ENCODE measurements around the gene SPN. TPM values are rescaled to one million over a fixed set of nuclear protein-coding genes. Genes with fewer than 3 reads are reported as not detected.
"Not testable (repeated sequence)": the region's sequence is repeated elsewhere in the genome, so short reads cannot be mapped to it uniquely, and the experiment has no call there.

The SPN gene
- total and polyA plus RNA-seq, 4 donors: 0.88 to 5.2 (median 2.5) TPM; not detected in 1

- H3K4me1 ChIP-seq (ENCODE audit: control insufficient read depth in 1 of 2, insufficient read depth in 2 of 2, low read length in 2 of 2): no peaks in the 10 kb centered on the region
- no peaks in the 10 kb centered on the region for H3K27me3 ChIP-seq (ENCODE audit: control insufficient read depth in 1 of 2, insufficient read depth in 2 of 2, low read length in 1 of 2)
- H3K4me3 ChIP-seq (ENCODE audit: low read length in 2 of 2): no peak within 1 kb of the TSS
- H3K36me3 ChIP-seq (ENCODE audit: control insufficient read depth in 1 of 2, insufficient read depth in 2 of 2, low read length in 1 of 2): no peaks in the 10 kb centered on the region
- H3K9me3 ChIP-seq (ENCODE audit: control insufficient read depth, low read length): no peaks in the 10 kb centered on the region
- WGBS, 2 donors: 45 to 49% methylated on average over 5 of the region's 5 CpGs
- ATAC-seq (ENCODE audit: low FRiP score): peak; percentile 36
- no peak for DNase-seq
- intact Hi-C loops (cut with DNase I): no loop called here
- no peak within 1 kb of the TSS for H3K27ac ChIP-seq (ENCODE audit: low read depth in 1 of 2, low read length in 2 of 2)
Observed at GRCh38 chr16:29678691-29679267, 15.7 kb downstream of the SPN start, which contains the start of gene QPRT. TSS of gene QPRT (plus strand) at chr16:29679180. CDS start at chr16:29679198, 18 bp downstream.

- Histone ChIP-seq H3K27me3 (ENCODE audit: control insufficient read depth in 1 of 2, insufficient read depth in 2 of 2, low read length in 1 of 2) (no peaks in the 10 kb centered on the region), H3K27ac (ENCODE audit: low read depth in 1 of 2, low read length in 2 of 2) (no peak overlapping the region), H3K9me3 (ENCODE audit: control insufficient read depth, low read length) (no peaks in the 10 kb centered on the region), H3K36me3 (ENCODE audit: control insufficient read depth in 1 of 2, insufficient read depth in 2 of 2, low read length in 1 of 2) (no peaks in the 10 kb centered on the region), H3K4me1 (ENCODE audit: control insufficient read depth in 1 of 2, insufficient read depth in 2 of 2, low read length in 2 of 2) (no peaks in the 10 kb centered on the region), H3K4me3 (ENCODE audit: low read length in 2 of 2) (no peak overlapping the region)
- 84 to 87% methylated on average over 10 of the region's 10 CpGs for WGBS, 2 donors
- ATAC-seq (ENCODE audit: low FRiP score): no peak
- no peak for DNase-seq
- intact Hi-C loops (cut with DNase I): no loop called here
Observed at GRCh38 chr16:29680180-29680598, 17.1 kb downstream of the SPN start.

GRCh38 chr16:29683543-29684090 is 20.6 kb downstream of the SPN start:
- DNase-seq: no peak
- Histone ChIP-seq H3K4me3 (ENCODE audit: low read length in 2 of 2) (no peak overlapping the region), H3K36me3 (ENCODE audit: control insufficient read depth in 1 of 2, insufficient read depth in 2 of 2, low read length in 1 of 2) (no peaks in the 10 kb centered on the region), H3K27ac (ENCODE audit: low read depth in 1 of 2, low read length in 2 of 2) (no peak overlapping the region), H3K9me3 (ENCODE audit: control insufficient read depth, low read length) (no peaks in the 10 kb centered on the region), H3K27me3 (ENCODE audit: control insufficient read depth in 1 of 2, insufficient read depth in 2 of 2, low read length in 1 of 2) (no peaks in the 10 kb centered on the region), H3K4me1 (ENCODE audit: control insufficient read depth in 1 of 2, insufficient read depth in 2 of 2, low read length in 2 of 2) (no peaks in the 10 kb centered on the region)
- ATAC-seq (ENCODE audit: low FRiP score): no peak
- WGBS, 2 donors: 93 to 95% methylated on average over 9 of the region's 9 CpGs
- intact Hi-C loops (cut with DNase I): no loop called here

GRCh38 chr16:29684679-29685078 is 21.6 kb downstream of the SPN start:
- no peak for ATAC-seq (ENCODE audit: low FRiP score)
- H3K4me3 ChIP-seq (ENCODE audit: low read length in 2 of 2): no peak overlapping the region
- 94 to 95% methylated on average over 10 of the region's 10 CpGs for WGBS, 2 donors
- intact Hi-C loops (cut with DNase I): no loop called here
- no peaks in the 10 kb centered on the region for H3K9me3 ChIP-seq (ENCODE audit: control insufficient read depth, low read length)
- no peak overlapping the region for H3K27ac ChIP-seq (ENCODE audit: low read depth in 1 of 2, low read length in 2 of 2)
- H3K4me1 ChIP-seq (ENCODE audit: control insufficient read depth in 1 of 2, insufficient read depth in 2 of 2, low read length in 2 of 2): no peaks in the 10 kb centered on the region
- no peaks in the 10 kb centered on the region for H3K27me3 ChIP-seq (ENCODE audit: control insufficient read depth in 1 of 2, insufficient read depth in 2 of 2, low read length in 1 of 2)
- no peaks in the 10 kb centered on the region for H3K36me3 ChIP-seq (ENCODE audit: control insufficient read depth in 1 of 2, insufficient read depth in 2 of 2, low read length in 1 of 2)
- DNase-seq: no peak

- Histone ChIP-seq H3K27ac (ENCODE audit: low read depth in 1 of 2, low read length in 2 of 2) (no peak overlapping the region), H3K27me3 (ENCODE audit: control insufficient read depth in 1 of 2, insufficient read depth in 2 of 2, low read length in 1 of 2) (no peaks in the 10 kb centered on the region), H3K4me3 (ENCODE audit: low read length in 2 of 2) (no peak overlapping the region), H3K36me3 (ENCODE audit: control insufficient read depth in 1 of 2, insufficient read depth in 2 of 2, low read length in 1 of 2) (no peaks in the 10 kb centered on the region), H3K9me3 (ENCODE audit: control insufficient read depth, low read length) (no peaks in the 10 kb centered on the region), H3K4me1 (ENCODE audit: control insufficient read depth in 1 of 2, insufficient read depth in 2 of 2, low read length in 2 of 2) (no peaks in the 10 kb centered on the region)
- 91 to 92% methylated on average over 9 of the region's 9 CpGs for WGBS, 2 donors
- intact Hi-C loops (cut with DNase I): no loop called here
- ATAC-seq (ENCODE audit: low FRiP score) (no peak), DNase-seq (no peak)
Observed at GRCh38 chr16:29686740-29687332, 23.8 kb downstream of the SPN start.

- Histone ChIP-seq H3K27me3 (ENCODE audit: control insufficient read depth in 1 of 2, insufficient read depth in 2 of 2, low read length in 1 of 2) (no peaks in the 10 kb centered on the region), H3K4me3 (ENCODE audit: low read length in 2 of 2) (no peak overlapping the region), H3K9me3 (ENCODE audit: control insufficient read depth, low read length) (no peaks in the 10 kb centered on the region), H3K27ac (ENCODE audit: low read depth in 1 of 2, low read length in 2 of 2) (no peak overlapping the region), H3K4me1 (ENCODE audit: control insufficient read depth in 1 of 2, insufficient read depth in 2 of 2, low read length in 2 of 2) (no peaks in the 10 kb centered on the region), H3K36me3 (ENCODE audit: control insufficient read depth in 1 of 2, insufficient read depth in 2 of 2, low read length in 1 of 2) (no peaks in the 10 kb centered on the region)
- DNase-seq: no peak
- intact Hi-C loops (cut with DNase I): no loop called here
- no peak for ATAC-seq (ENCODE audit: low FRiP score)
- WGBS, 2 donors: 73 to 81% methylated on average over 2 of the region's 2 CpGs
Observed at GRCh38 chr16:29687755-29688154, 24.7 kb downstream of the SPN start.

- H3K36me3 ChIP-seq (ENCODE audit: control insufficient read depth in 1 of 2, insufficient read depth in 2 of 2, low read length in 1 of 2): no peaks in the 10 kb centered on the region
- intact Hi-C loops (cut with DNase I): no loop called here
- ATAC-seq (ENCODE audit: low FRiP score): no peak
Observed at GRCh38 chr16:29688172-29688571, 25.1 kb downstream of the SPN start.

GRCh38 chr16:29689490-29690351 is 26.7 kb downstream of the SPN start:
- ATAC-seq (ENCODE audit: low FRiP score): not testable (repeated sequence)
- 97 to 98% methylated on average over 23 of the region's 23 CpGs for WGBS, 2 donors
- intact Hi-C loops (cut with DNase I): loop anchor here in 1 of 2 donors (10.0 kb wide), 1 partner anchor 335 kb away; the partner anchor contains the start of gene C16orf92

More at GRCh38 chr16:29688172-29688571, 25.1 kb downstream of the SPN start:
- no peak for DNase-seq
- Histone ChIP-seq H3K27me3 (ENCODE audit: control insufficient read depth in 1 of 2, insufficient read depth in 2 of 2, low read length in 1 of 2) (no peaks in the 10 kb centered on the region), H3K4me1 (ENCODE audit: control insufficient read depth in 1 of 2, insufficient read depth in 2 of 2, low read length in 2 of 2) (no peaks in the 10 kb centered on the region), H3K9me3 (ENCODE audit: control insufficient read depth, low read length) (no peaks in the 10 kb centered on the region), H3K27ac (ENCODE audit: low read depth in 1 of 2, low read length in 2 of 2) (no peak overlapping the region), H3K4me3 (ENCODE audit: low read length in 2 of 2) (no peak overlapping the region)
- WGBS, 2 donors: 93 to 94% methylated on average over 5 of the region's 5 CpGs

More at GRCh38 chr16:29689490-29690351, 26.7 kb downstream of the SPN start:
- H3K27ac ChIP-seq (ENCODE audit: low read depth in 1 of 2, low read length in 2 of 2); H3K9me3 ChIP-seq (ENCODE audit: control insufficient read depth, low read length); H3K4me1 ChIP-seq (ENCODE audit: control insufficient read depth in 1 of 2, insufficient read depth in 2 of 2, low read length in 2 of 2); H3K4me3 ChIP-seq (ENCODE audit: low read length in 2 of 2); H3K36me3 ChIP-seq (ENCODE audit: control insufficient read depth in 1 of 2, insufficient read depth in 2 of 2, low read length in 1 of 2); H3K27me3 ChIP-seq (ENCODE audit: control insufficient read depth in 1 of 2, insufficient read depth in 2 of 2, low read length in 1 of 2); DNase-seq: not testable (repeated sequence)
